GM18951 (cell line): ENCODE results near the gene RANBP3.
"Not testable (repeated sequence)": the region's sequence is repeated elsewhere in the genome, so short reads cannot be mapped to it uniquely, and the experiment has no call there.

Experiments
- POLR2A ChIP-seq: IDR thresholded peaks from 4 replicates; pipeline ENCODE4 v1.6.1; 2011; ENCODE audit warnings: mild to moderate bottlenecking; ENCODE audit not compliant: insufficient read length, insufficient read depth; ENCODE audit errors: extremely low read depth
- in situ Hi-C: fragments of 300-500 bp; cut with MboI; formaldehyde crosslinking; loops from one replicate; pipeline ENCODE4 v1.12.0; 2022; ENCODE audit warnings: low sequenced_read_pairs, mixed read lengths, inconsistent platforms; ENCODE audit not compliant: unreplicated experiment

The RANBP3 gene

DNA sequence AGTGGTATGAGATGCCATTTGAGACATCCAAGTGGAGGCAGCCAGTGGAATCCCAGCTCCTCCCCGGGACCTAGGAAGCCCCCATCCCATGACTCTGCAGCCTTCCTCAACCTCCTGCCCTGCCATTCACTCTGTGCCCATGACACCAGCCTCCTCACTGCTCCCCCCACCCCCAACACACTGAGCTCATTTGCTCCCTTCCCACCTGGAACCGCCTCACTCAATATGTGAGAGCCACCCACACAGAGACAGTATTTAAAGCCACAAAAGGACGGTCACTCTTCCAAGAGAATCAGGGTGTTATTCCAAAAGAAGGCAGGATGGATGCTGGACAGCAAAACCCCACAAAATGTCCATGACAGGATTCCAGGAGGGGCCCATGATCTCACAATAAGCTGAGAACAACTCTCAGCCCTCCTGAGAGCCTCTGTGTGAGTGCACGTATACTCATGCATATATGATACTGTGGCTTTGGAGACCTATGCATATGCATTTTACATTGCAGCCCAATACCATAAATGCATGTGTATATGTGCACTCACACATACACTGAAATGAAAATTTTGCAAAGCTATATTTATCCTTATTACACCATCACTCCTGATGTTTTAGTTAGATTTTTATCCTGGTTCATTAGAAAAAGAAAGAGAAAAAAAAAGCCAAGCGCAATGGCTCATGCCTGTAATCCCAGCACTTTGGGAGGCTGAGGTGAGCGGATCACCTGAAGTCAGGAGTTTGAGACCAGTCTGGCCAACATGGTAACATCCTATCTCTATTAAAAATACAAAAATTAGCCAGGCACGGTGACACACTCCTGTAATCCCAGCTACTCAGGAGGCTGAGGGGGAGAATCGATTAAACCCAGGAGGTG is 10.8 kb upstream of the RANBP3 start:
- in situ Hi-C loops = no loop called here
- TF ChIP-seq POLR2A = no peak

DNA sequence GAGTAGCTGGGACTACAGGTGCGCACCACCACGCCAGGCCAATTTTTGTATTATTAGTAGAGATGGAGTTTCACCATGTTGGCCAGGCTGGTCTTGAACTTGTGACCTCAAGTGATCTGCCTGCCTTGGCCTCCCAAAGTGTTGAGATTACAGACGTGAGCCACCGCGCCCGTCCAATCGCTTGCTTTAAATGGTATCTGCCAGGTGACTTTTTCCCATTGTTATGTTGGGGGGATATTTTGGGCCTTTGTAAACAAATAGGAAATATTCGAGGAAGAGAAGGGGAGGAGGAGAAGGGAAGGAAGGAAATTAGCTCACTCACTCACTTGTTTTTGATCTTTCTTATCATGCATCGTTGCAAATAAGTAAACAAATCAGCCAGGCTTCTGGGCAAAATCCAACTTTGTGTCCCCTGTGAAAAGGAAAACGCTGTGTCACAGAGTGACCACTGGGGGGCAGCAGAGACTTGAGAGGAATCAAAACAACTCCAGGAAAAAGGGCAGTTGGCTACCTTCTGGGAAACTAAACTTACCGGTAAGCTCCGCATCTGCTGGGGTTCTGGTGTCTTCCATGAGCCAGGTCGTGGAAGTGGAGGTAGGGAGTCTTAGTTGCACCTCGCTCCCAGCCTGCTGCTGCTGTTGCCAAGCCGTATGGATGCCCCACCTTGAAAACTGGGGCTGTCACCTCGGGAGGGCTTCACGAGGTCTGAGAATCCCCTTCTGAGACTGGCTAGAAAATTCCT is 9.3 kb upstream of the RANBP3 start:
- no peak for TF ChIP-seq POLR2A
- in situ Hi-C loops = no loop called here

DNA sequence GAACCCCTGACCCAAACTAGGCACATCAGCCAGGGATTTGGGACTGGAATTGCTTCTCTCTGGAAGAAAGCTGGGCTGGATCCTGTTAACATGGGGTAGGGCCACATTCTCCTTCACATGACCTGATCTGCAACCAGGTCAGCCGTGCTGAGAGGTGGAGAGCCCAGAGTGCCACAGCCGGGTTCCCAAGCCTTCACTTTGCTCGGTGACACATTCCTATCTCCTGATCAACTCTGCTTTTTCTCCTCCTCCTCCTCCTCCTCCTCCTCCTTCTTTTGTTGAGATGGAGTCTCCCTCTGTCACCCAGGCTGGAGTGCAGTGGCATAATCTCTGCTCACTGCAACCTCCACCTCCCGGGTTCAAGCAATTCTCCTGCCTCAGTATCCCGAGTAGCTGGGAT is 7.9 kb upstream of the RANBP3 start:
- in situ Hi-C loops = not testable (repeated sequence)

DNA sequence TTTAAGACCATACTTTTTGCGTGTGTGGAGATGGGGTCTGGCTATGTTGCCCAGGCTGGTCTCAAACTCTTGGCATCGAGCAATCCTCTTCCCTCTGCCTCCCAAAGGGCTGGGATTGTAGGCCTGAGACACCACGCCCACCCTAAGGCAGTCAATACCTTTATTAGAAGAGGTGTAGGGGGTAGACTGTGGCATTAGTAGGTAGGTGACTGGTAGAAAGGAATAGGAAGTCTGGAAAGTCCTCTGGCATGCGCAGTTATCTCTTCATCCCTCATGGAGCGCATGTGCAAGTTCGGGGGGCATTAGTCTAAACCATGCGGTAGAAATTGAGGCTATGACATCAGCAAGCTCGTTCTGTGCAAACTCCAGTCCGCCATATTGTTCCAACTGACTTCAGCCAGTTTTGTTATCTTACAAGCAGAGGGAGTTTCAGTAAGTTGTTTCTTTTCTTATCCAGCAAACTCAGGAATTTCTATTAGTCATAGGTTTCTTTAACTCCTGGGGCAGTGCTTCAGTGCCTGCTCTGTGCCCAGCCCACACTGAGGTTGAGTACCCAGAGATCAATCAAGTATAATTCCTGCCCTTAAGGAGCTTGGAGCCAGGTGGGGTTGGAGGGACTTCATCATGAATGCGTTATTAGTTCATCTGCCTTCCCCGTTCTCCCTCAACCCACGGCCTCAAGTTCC is 7.3 kb upstream of the RANBP3 start:
- no peak for TF ChIP-seq POLR2A
- in situ Hi-C loops = no loop called here

DNA sequence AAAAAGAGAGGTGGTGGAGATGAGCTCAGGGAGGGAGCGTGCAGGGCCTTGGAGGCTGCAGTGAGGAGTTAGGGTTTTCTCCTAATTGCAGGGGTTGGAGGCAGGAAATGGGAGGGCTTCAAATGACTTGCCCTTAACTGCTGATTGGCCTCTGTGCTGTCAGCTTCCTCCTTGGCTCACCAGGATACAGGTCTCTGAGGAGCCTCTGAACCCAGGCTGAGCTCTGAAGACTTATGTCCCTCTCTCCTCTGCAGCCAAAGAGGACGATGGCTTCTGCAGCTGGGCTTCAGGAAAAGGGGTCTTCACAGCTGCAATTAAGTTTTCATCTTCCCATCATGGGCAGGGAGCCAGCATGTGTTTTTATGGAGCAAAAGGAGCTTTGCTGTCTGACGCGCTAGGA is 6.7 kb upstream of the RANBP3 start:
- no peak for TF ChIP-seq POLR2A
- in situ Hi-C loops = no loop called here

DNA sequence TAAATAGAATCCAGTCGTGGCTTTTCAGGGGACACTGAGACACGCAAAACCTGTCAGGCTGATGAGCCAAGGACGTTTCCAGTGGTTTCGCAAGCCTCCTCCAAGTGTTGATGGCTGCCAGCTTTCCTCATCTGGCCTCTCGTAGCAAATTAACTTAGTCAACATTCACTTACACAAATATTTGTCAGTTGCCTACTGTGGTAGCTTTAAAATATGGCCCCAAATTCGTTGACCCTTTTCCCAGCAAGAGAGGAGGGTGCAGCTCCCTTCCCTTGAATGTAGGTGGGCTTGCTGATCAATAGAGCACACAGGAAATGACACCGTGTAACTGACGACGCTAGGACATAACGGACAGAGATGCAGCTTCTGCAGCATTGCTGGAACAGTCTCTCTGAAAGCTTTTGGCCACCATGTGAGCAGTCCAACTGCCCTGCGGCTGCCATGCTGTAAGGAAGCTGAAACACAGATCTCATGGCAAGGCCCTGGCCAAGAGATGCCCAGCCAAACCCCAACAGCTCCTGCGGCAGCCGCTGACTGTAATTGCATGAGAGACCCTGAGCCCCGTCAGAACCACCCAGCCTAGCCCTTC is 5.5 kb upstream of the RANBP3 start:
- in situ Hi-C loops = no loop called here
- TF ChIP-seq POLR2A = no peak

DNA sequence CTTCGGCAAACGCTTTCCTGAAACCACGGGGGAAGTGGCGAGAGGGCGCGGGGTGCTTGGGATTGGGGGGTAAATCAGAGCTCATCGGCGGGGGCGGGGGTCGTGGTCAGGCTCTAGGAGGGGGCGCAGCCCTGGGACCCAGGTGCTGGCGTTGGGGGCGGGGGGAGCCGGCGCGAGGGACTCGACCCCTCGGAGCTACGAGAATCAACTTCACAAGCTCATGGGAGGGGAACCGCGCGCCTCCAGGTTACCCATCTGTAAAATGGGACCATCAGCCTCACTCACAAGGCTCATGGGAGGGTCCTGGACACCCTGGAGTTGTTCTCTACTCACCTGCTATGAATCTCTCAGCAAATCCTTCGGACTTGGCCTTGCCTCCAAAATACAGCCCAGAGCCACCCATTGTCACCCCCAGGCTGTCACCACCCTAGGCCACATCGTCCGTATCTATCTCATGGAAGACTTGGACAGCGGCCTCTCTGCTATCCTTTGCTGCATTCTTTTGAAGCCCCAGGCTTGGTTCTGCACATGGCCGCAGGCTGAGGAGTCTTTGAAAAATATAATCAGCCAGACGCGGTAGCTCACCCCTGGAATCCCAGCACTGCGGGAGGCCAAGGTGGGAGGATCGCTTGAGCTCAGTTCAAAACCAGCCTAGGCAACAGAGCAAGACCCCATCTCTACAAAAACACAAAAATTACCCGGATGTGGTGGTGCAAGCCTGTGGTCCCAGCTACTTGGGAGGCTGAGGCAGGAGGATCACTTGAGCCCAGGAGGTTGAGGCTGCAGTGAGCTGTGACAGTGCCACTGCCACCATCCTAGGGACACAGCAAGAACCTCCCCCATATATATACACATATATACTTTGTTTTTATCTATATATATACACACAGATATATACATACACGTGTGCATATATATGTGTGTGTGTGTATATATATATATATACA is 939 bp upstream of the RANBP3 start:
- no peak for TF ChIP-seq POLR2A
- in situ Hi-C loops = no loop called here

DNA sequence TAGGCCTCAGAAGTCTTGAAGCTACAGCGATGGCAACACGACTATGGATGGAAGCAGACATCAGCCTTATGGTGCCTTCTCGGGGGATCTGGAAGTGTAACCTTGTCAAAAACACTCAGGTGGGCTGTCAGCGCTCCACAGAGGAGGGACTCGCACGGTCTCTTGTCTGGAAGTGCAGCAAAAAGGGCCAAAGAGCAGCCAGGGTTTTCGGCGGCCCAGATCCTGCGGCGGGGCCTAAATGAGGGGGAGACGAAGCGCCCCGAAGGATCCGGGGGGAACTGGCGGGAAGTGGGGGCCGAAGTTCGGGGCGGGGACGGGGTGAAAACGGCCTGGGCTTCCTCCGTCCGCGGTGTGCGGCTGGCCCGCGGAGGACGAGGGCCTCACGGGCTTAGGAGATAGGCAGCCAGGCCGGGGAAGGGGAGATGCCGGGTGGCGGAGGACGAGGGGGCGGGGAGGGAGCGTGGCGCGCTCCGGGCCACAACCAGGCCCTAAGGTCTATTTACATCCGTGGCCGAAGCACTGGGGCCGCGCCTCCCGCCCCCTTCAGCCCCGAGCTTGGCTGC is 637 bp downstream of the RANBP3 start:
- in situ Hi-C loops = no loop called here
- TF ChIP-seq POLR2A = no peak

DNA sequence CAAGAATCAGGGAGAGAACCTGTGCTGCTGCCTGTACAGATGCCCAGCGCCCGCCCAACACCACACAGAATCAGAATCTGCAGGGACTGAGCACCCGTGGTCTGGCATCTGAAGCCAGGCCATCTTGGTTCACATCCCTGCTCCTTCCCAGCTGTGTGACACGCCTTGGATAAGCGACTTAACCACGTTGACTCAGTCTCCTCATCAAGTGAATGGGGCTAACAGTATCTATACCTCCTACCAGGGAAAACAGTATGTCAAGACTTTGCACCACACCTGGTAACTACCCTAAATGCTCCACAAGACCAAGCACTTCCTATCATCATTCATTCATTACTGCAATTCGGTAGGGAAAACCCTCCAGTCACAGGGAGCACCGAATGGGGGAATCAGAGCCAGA is 1.2 kb downstream of the RANBP3 start:
- no peak for TF ChIP-seq POLR2A
- in situ Hi-C loops = no loop called here

DNA sequence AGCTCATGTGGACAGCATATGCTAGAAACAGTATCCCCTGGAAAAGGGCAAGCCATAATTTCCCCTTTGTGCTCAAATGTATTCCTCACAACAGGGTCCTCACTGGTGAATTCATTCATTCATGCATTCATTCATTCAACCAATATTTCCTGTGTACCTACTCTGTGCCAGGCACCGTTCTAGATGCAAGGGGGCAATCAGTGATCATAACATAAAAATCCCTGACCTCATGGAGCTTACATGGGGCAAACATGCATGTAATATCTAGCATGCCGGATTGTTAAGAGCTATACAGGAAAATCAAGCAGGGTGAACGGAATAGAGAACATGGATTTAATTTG is 2.6 kb downstream of the RANBP3 start:
- in situ Hi-C loops = no loop called here

DNA sequence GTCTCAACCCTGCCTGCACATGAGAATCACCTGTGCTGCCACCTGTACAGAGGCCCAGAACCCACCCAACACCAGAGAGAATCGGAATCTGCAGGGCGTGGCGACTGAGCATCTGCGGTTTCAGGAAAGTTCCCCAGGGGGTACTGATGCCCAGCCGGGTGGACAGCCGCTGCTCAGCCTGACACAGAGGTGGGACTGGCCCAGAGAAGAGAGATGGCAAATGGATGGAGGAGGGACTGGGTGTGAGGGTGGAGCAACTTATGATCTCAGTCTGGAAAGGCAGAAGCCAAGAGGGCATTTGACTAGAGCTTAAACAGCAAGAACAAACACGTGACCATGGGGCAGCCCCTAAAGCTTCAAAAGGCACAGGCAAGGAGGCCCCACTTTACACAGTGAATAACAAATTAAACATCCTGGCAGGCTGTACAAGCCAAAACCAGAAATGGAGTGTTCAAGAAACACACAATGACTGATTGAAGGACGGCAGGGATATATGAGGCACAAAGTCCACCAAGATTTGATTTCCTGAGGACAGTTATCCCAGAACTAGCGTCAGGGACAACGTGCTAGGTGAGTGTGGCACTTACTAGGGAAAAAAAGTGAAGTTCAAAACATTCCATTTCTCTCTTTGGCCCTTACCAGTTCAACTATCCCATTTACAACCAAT is 3.1 kb downstream of the RANBP3 start:
- no peak for TF ChIP-seq POLR2A
- in situ Hi-C loops = no loop called here

More for the DNA sequence above, 2.6 kb downstream of the RANBP3 start:
- no peak for TF ChIP-seq POLR2A
